T1000 (cell line): ENCODE data around the gene NACC2.

ENCODE experiments used
- DNase-seq: peaks from one replicate; lab custom pipeline; 2025; ENCODE audit warnings: mixed read lengths; lab: John Stamatoyannopoulos, UW

NACC2 gene, protein sequence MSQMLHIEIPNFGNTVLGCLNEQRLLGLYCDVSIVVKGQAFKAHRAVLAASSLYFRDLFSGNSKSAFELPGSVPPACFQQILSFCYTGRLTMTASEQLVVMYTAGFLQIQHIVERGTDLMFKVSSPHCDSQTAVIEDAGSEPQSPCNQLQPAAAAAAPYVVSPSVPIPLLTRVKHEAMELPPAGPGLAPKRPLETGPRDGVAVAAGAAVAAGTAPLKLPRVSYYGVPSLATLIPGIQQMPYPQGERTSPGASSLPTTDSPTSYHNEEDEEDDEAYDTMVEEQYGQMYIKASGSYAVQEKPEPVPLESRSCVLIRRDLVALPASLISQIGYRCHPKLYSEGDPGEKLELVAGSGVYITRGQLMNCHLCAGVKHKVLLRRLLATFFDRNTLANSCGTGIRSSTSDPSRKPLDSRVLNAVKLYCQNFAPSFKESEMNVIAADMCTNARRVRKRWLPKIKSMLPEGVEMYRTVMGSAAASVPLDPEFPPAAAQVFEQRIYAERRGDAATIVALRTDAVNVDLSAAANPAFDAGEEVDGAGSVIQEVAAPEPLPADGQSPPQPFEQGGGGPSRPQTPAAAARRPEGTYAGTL

DNA sequence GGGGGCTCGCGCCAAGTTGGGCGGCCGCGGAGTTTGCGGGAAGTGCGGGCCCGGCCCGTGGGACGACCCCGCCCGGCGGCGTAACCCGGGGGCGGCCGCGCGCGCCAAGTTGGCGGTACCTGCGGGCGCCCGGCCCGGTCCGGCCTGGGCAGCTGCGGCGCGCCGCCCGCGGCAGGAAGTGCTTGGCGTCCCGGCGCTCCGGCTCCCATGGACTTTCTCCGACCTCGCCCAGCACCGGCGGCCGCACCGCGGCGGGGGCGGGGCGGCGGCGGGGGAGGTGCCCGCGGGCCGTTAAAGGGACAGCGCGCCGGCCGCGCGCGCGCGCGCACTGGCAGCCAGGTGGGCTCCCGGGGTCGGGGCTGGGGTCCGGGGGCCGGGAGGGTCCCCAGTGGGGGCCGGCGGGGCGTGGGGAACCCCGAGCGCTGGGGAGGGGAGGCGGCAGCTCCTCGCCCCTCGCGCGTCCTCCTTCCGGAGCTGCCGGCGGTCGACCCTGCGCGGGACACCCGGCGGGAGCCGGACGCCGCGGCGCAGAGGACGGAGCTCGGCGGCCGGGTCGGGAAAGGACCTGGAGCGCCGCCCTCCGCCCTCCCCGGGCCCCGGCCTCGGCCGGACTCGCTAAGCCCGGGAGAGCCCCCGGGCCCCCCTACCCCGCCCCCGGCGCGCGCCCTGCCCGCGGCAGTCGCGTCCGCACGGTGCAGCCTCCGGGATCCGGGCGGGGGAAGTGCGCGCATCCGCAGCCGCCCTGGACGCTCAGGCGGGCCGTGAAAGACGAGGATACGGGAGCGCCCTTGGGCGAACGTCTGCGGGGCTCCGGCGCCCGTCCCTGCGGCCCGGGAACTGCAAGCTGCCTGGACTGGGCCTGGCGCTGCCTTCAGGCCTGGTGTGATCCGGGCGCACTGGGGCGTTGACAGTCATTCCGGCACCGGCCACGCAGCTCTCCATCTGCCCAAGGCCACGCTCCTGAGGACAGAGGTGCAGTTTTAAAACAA lies at the start of gene NACC2:
TSS of gene NACC2 (minus strand) at position 220 of the 989 bp plus-strand sequence. CDS start 44,768 bp downstream, outside the sequence.
- no peak for DNase-seq

DNA sequence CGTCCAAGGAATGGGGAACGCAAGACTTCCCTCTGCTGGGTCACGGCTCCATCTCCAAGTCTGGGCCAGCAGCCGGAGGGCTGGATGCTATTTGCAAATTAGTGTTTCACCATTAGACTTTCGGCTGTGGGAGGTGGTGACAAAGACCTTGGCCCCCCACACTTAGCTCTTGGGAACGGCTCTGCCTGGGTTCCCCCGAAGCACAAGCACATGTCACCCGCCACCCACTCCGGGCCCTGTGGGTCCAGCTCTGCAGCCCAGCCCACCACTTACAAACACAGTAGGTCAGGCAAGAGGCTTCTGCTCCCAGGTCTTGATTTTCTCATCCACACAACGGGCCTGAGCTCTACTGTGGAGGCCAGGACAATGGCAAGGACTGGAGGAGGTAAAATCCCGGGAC lies 49.4 kb upstream of the NACC2 start:
- no peak for DNase-seq

DNA sequence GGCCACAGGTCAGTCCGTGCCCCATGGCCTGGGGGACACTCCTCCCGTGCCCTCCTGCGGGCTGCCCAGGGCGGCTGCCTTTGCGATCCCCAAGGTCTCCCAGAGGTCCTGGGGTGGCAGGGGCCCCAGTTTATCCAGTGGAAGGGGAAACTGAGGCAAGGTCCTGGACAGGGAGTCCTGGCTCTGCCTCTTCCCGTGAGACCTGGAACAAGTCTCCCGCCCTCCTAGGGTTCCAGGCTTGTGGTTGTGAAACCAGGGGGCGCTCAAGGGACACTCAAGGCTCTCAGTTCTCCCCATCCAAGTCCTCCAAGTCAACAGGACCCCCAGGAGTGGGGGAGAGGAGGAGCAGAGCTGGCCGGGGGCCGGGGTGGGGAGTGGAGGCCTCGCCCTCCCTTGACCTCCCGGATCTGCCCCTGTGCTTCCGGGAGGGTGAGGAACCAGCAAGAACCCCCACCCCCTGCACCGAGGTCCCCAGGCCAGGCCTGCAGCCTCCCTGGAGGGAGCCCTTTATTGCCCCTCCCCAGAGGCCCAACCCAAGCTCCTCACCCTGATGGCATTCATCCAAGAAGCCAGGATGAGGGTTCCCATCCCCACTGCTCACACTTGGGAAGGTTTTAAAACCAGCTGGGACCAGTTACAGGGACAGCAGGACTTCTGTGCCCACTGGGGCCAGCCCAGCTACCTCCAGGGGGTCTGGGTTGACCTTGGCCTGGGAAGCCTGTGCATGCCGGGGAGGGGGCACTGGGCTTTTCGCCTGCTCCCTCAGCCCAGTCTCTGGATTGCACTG lies 48.3 kb upstream of the NACC2 start:
- DNase-seq = no peak

DNA sequence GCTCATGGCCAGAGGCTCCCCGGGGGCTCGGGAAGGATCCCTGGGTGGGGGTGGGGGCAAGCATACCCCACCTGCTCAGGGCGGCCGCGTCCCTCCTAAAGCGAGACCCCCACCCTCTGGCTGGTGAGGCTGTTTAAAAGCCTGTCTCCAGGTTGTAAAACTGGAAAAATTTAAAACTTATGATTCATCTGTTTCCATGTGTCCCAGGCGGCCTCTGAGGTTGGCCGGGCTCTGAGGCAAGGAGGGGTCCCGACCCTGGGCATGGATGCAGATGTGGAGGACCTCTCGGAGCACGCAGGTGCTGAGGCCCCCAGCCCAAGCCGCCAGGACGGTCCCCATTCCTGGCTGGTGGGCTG lies 47.7 kb upstream of the NACC2 start:
- no peak for DNase-seq

DNA sequence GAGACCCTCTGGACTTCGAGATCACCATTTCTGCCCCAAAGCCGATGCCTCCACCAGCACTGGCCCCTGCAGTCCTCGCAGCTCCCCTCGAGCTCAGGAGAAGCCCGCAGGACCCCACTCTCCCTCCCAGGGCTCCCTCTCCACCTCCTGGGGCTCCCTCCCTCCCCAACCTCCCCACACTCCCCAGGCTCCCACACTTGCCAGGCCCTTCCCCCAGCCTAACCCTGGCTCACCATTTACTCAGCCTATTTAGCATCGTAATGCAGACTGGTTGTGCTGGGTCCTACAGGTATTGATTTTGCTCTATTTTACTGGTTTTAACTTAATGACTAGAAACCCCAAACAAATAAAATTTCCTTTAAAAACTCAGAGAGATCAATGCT lies 47.3 kb upstream of the NACC2 start:
- DNase-seq = no peak

DNA sequence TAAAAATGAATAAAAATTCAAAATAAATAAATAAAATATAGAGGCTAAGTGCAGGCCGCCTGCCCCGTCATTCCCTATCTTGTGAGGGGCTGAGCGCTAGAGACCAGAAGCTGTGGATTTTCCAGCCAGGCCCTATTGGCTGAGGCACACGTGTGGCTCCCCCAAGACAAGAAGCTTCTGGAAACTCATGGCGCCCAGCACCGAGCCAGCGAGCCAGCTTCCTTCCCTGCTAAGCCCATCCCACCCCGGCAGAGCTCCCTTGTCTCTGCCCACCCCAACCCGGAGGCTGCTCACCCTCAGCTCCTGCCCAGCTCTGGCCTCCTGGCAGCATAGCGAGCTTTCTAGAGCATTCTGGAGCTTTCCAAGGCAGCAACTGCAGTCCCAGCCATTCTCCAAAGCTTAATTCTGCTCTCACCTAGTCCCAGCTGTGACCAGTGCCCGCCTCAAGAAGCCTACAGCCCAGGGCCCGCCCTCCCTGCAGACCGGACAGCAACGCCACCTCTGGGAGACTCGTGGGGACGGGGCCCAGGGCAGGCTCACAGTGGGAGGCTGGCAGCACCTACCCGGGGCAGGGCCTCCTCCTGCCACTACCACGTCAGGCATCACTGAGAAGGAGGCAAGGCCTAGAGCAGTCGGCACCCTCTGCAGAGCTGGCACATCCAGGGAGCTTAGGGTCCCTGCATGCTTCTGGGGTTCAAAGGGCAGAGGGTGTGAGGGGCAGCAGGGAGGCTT lies 46.8 kb upstream of the NACC2 start:
- DNase-seq = no peak

DNA sequence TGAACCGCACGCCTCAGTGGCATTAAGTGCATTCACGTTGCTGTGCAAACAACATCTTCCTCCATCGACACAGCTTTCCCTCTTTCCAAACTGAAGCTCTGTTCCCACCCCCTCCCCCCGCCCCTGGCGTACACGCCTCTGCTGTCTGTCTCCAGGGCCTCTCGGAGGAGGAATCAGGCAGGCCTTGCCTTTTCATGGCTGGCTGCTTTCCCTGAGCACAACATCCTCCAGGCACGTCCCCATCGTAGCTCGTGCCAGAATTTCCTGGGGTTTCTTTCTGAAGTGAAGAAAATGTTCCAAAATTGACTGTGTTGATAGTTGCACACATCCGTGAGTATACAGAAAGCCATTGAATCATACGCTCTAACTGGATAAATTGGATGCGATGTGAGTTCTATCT lies 45.9 kb upstream of the NACC2 start:
- no peak for DNase-seq

DNA sequence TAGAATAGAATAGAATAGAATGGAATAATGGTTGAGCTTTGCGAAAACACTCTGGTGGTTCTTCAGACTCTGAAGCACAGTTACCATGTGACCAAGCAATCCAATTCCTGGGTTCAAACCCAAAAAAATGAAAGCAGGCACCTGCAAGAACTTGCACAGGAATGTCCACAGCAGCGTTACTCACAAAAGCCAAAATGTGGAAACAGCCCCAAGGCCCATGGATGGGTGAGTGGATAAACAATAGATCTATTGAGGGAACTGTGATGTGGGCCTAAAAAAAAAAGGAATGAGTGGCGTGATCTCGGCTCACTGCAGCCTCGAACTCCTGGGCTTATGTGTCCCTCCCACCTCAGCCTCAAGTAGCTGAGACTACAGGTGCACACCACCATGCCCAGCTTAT lies 45.0 kb upstream of the NACC2 start:
- DNase-seq = no peak

DNA sequence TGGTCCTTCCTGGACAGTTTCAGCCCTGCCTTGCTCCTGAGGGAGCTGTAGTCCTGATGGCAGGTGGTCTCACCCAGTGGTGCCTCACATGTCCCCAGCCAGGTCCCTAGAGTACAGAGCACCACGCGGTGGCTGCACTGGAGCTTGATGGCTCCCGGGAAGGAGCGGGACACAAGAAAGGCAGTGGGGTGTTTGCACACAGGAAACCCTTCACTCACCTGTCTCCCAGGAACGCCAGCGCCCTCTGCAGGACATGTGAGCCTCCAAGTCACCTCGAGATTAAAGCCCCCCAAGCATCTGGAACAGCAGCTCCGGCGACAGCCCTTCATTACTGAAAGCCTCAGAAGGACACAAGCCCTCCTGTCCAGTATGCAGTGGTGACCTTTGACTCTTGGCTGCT lies 43.5 kb upstream of the NACC2 start:
- no peak for DNase-seq

DNA sequence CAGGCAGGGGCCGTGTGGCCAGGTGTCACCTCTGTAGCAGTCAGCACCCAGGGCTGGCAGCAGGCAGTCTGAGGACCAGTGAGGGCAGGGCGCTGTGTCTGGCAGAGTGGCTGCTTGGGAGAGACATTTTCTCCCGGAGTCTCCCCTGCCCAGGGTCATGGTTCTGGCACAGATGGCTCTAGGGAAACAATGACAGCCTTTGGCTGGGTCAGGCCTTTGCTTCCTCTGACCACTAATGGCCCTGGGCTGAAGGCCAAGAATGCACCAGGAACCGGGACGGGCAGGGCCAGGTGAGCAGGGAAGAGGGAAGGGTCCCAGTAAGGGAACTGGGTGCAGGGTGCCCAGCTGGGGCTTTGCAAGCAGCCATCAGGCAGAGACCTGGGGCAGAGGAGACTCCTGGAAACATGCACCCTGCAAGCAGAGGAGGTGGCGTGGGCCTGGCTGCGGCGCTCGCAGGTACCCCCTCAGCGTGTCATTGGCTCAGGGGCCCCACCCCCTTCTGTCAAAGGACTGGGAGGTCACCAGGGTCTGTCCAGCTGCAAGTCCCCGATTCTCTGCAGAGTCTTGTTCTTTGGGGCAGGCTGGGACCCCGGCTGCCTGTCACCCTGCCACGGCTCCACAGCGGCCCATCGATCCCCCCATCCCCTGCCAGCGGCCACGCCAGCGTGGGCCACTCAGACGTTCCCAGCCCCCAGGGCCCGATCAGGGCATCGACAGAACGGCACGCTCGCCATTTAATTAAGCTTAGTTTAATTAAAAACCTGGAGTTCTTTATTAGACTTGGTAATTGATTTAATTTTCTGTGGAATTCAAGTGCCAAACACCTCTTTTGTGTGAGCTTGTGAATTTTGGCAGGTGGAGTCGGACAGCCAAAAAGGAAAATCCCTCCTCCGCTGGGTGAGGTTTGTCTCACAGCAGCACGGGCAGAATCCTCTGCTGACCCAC lies 42.5 kb upstream of the NACC2 start:
- DNase-seq = no peak

DNA sequence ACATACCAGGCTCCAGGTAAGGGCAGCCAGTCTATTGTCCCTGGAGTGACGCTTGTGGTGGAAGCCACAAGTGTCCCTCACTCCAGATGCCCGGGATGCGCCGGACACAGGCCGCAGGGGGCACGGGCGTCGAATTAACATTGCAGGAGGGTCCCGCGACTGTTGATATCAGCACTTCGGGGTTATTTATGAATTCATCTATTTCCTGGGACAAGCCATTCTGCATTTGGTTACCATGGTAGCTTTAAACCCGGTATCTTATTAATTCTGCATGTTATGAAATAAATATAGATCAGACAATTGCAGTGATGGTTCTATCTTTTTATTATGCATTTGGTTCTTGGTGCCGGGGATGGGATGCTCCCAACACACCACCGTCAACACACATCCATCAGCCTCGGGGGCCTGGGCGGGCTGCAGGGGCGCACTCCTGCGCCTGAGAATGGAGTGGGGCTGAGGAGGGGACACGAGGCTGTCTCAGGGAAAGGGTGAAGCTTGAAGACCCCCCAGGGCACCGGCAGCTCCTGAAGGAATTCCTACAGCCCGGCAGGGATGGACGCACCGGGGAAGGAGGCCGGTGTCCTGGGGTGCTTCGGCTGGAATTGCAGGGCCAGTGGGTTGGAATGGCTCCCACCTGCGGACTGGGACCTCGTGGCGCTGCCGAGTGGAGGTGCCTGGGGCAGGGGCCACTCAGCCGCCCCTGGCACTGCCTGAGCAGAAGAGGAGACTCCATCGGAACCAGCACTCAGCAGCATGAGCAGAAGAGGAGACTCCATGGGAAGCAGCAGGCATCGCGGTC lies 41.2 kb upstream of the NACC2 start:
- no peak for DNase-seq

DNA sequence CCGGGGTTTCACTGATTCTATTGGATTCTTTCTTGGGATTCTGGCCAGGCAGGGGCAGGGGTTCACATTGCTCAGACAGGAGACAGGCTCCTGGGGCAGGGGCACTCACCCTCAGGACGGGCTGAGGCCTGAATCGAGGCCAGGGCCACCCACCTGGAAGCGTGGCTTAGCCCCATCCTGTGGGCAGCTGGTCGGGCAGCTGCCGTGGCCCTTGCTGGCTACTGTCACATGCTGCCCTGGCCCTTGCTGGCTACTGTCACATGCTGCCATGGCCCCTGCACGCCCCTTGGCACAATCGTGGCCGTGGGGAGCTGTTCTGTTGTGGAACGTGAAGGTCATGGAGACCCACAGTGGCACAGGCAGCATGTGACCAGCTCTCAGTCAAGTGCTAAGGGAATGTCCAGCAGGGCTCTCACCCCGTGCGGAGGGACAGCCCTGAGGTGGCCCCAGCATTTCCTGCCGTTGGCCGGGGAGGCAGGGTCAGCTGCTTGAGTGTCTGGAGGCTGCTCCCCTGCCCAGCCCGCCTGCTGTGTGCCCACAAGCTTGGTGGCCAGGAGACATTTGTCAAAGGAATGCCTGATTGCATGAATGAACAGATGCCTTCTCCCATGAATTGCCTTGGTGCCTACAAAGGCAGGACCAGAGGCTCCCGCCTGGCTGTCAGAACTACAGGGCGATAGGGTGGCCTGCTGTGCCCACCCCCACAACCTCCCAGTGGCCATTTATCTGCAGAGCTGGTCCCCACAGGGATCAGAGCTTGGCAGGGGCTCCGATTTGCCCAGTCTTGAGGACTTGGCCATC lies 40.4 kb upstream of the NACC2 start:
- DNase-seq = no peak

DNA sequence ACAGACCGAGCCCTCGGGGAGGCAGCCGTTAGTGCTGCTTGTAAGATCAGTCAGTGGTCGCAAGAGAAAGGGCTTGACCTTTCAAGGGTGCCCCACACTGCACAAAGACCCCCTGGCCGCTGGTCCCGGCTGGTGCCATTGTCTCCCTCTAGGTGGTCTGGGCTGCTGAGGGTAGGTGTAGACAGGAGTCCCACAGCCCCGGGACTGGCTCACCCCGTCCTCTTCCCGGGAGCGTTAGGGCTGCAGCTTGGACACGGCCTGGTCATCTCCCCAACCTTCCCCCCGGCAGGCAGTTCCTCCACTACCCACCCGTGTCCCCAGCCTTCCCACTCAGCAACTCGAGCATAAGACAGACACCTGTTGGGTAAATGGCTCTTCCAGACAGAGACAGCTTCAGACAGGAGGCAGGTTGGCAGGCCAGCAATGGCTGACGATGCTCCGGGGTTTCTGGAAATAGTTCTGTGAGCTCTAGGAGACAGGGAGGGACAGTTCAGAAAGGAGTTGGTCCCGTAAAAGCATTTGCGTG lies 38.9 kb upstream of the NACC2 start:
- DNase-seq = no peak

DNA sequence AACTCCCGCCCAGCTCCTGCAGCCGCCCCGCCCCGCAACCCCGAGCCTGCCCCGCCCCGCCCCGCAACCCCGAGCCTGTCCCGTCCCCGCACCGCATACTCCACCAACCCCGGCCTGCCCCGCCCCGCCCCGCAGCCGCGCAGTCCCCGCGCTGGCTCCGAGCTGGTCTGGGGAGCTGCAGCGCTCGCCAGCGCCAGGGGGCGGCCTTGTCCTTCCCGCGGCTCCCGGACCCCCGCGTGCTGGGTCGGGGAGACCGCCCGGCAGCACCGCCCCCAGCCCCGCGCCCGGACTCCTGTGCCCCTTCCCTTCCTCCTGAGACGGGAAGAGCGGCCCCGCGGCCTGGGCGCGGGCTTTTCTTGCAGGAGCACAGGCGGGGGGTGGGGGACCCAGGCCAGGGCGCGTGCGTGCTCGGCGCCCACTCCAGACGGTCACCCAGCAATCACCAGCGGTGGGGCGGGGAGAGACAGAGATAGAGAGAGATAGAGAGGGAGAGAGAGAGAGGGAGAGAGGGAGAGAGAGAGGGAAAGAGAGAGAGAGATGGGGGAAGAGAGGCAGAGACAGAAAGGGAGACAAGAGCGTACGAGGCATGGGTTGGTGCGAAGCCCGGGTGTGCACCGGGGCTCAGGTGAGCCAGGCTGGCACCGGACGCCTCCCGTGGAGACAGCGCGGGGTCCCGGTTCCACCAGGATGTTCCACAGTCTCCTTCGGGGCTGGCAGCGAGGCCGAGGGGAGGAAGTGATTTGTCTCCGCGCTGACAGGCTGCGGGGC lies 38.3 kb upstream of the NACC2 start:
- DNase-seq = no peak

DNA sequence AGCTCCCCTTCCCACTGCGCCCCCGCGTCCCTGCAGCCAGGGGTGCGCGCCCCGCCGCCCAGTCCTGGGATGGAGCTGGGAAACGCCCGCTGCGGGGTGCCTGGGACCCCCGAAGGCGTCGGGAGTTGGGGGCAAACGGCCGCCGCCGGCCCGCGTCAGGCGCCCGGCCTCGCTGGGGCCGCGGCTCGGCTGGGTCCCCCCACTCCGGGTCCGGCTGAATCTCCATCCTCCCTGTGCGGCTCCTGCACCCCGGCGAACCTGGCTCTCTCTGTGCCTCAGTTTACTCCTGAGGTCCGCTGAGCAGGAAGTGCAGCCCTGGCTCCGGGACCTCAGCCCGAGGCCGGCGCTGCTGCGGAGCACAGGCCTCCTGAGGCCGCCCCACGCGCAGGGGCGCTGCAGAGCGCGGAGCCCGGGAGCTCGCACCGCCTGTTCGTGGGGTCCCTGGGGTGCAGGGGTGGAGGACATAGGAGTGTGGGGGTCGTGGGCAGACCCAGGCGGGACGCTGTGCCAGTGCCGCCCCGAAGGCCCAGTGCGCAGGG lies 37.5 kb upstream of the NACC2 start:
- no peak for DNase-seq

DNA sequence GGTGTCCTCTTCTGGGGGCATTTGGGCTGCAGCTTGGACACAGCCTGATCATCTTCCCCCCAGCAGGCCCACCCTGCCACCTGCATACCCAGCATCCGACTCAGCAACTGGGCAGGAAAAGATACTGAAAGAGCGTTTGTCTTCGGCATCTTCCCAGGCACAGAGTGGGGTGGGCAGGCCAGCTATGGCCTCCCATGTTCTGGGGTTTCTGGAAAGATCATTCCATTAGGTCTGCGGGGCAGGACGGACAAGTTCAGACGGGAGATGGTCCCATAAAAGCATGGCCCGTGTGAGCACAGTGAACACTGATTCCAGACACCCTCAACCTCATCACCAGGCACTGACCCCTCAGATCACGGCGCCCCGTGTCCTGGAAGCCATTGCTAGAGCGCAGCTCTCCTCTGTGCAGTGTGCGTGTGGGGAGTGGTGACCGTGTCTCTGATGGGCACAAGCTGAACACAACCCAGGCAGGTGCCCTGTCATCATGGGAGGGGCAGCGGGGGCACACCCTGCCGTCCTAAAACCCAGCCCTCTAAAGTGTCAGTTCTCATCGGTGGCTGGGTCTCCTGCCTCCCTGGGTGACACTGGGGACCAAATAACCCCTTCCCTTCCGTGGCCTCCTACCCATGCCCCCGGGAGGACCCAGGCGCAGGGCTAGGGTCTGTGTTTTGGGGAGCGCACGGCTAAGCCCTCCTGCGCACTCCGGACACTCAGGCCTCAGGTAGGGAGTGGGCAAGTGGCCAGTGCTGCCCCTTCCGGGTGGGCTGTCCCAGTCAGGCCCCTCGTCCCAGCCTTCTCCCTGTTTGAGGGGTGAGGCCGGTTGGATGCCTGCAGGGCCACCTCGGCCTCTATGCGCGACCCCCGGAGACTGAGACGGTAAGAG lies 36.8 kb upstream of the NACC2 start:
- DNase-seq = no peak
